HG03460 (cell line): ENCODE results near the gene GATA2.

Experiments used
- ATAC-seq: cut with Tn5 transposase; IDR thresholded peaks from one replicate; pipeline ENCODE4 v1.9.1; 2021; ENCODE audit not compliant: unreplicated experiment

GATA2 gene

DNA sequence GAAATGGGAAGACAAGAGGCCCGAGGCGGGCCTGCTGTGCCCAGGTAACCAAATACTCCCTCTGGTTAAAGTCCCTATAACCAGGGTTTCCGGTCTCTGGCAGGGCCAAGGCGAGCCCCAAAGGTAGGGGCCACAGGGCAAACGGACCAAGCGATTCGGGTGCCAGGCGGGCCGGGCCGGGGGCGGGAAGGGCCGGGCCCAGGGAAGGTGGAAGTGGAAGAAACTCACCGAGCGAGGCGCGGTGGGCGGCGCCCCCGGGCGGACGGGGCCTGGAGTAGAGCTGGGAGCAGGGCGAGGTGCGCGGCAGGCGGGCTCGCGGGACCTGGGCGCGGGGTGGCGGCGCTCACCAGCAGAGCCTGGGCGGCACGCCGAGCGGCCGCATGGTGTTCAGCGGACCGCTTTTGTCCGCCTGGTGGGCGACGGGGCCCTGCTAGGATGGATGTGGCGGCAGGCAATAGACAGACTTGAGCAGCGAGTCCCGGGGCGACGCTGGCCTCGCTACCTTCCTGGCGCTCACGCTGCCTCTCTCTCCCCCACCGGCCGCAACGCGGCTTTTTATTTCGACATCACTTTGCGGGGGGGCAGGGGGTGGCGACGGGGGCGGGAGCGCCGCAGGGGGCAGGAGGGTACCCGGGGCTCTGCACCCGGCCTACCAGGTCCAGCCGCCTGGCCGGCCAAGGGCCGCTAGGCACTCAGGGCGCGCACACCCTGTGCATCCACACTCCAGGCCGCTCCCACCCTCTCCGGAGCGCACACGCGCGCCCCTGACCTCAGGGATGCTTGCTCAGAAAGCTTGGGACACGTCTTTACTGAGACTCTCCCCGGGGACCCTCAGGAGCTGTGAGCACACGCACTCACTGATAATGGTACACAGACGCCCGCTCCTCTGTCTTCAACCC lies at the start of gene GATA2:
Gene GATA2, minus strand, starts transcription at position 531 of the 899 bp plus-strand sequence. CDS start 6,170 bp downstream, outside the sequence.
- no peak for ATAC-seq

DNA sequence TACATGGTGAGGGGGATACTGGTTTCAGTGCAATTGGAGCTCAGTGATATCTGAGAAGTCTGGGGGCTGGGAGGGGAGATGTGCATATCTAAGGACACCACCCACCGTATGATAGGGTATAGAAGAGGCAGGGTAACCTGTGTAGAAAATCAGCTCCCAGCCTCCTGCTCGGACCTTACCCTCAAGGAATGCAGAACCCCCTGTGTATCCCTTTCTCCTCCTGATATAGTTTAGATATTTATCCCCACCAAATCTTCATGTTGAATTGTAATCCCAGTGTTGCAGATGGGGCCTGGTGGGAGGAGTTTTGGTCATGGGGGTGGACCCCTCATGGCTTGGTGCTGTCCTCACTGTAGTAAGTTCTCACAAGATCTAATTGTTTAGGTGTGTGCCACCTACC lies 48.2 kb upstream of the GATA2 start:
- no peak for ATAC-seq

DNA sequence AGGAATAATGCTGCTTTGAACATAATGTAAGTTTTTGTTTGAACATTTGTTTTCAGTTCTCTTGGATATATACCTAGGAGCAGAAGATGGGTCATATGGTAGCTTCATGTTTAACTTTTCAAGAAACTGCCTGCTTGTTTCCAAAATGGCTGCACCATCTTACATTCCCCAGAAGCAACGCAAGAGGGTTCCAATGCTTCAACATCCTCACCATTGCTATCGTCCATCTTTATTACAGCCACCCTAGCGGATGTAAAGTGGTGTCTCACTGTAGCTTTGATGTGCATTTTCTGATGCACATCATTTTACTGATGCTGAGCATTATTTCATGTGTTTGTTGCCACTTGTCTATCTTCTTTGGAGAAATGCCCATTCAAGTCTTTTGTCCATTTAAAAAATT lies 46.4 kb upstream of the GATA2 start:
- no peak for ATAC-seq

DNA sequence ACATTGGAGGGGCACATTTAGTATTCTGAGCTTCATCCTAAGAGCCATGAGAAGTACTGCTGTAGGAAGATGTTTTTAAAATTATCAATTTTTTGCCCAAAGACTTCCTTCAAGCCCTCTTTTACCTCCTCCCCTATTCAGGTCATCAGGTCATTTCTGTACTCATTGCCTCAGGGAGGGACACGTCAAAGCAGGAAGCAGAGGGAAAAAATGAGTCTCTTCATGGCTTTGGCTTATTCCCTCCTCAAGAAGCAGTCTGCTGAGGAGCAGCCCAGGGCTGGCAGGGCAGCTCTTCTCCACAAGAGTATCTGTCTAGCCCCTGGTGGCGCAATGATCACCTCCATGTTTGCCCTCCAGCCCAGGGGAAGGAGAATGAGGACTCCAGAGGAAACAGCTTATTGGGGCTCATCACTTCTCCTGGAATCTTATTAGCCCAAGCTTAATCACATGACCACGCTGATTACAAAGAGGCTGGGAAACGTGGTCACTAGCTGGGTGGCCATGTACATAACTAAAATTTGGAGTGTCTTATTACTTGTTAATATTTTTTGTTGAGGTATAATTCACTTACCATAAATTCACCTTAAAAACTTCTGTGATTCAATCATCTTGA lies 44.2 kb upstream of the GATA2 start:
- no peak for ATAC-seq

DNA sequence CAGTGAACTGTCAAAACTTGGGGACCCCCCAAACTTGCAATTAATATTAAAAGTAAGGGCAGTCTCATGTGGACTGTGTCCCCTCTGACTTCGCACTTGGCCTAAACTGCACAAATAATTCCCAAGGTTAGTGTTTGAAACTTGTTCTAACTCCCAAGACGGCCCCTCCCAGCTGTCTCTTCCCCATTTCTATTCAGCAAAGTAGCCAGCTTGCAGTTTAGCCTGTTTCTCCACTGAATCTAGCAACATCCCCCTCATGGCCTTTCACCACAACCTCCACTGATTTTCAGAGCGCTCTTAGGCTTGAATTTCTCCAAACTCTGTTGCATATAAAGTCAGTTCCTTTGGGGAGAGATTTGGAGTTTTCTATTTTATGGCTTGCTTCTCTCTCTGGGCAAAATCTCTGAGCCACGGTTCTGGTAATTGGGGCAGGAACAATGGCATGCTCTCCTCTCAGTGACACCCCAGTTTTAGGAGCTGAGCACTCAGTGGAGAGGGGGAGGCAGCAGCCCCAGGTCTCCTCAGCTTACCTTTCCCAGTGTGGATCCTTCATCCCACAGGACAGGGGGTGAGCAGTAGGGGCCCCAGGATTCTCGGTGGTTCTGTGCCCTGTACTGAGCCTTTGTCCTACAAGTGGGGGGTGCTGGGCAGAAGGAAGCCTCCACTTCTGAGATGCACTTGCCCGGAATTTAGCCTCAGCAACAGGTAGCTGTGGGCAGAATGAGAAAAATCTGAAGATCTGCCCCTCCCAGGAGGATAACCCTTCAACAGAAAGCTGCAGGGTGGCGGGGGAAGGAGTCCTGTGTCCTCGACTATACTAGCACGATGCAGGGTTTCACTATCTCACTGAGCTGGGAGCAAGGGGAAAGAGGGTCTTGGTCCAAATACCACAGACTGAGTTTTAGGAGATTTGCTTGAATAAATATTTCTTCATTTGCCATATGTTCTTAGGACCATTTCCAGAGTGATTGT lies 39.3 kb upstream of the GATA2 start:
- ATAC-seq, result no peak

DNA sequence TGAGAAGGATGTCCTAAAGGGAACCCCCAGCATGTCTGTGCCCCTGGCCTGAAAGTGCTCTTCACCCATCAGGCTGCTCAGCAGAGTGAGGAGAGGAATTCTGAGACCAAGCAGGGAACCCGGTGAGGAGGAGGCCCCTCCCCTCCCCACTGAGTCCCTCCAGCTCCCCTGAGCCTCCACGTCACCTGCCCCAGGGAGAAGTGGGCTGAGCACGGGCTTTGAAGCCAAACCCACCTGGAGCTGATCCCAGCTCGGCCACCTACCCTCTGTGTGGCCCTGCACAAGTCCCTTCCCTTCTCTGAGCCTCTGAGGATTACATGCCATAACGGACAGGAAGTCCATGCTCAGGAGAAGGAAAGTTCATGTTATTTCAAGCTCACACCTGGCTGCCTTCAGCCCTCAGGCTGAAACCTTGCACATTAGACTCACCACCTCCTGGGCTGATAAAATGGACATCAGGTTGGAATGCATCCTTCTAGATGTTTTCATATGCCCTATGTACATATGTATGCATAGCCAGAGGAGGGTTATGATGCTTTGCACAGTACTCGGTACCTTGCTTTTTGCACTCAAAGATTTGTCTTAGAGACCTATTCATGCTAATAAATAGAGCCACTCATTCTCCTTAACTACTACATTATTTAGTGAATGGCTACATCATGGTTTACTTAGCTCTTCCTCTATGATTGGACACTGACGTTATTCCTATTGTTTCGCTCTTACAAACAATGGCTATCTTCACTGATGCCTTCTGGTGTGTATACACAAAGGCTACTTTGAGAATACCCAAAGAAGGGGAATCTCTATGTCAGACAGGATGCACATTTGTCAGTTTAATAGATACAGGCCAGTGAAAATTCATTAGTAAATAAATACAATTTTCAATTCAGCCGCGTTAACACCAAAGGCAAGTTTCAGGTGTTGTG lies 31.6 kb upstream of the GATA2 start:
- ATAC-seq, result no peak

DNA sequence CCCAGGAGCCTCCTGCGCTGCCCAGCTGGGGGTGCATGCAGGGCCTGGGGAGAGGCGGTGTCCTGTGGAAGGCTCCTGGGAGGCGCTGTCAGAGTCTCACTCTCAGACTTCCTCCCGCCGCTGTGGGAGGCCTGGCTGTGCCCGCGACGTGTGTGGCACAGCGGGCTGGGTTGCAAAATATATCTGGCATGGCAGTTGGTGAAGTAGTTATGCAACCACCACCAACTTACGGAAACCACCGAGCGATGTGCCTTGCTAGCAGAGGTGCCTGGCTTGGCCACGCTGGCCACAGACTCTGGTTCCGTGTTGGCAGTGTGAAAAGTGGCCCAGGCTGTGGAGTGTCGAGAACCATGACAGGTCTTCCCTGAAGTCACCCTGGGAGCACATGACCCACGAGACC lies 30.6 kb upstream of the GATA2 start:
- no peak for ATAC-seq

DNA sequence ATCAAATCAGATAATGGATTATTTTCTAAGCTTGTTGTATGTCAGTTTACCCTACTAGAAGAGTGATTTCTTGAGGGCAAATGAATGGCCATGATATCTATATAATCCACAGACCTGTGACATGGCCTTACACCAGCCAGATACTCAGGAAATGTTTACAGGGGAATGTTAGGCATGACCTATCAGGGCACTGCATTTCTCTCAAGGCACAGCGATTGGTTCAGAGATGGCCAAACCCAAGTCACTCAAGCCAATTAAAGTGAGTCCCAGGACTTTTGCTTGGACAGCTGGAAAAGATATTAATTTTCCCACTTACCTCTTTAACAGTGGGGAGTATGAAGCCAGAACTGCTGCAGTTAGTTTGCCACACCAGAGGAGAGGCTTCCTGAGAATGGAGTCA lies 28.7 kb upstream of the GATA2 start:
- ATAC-seq, result no peak

DNA sequence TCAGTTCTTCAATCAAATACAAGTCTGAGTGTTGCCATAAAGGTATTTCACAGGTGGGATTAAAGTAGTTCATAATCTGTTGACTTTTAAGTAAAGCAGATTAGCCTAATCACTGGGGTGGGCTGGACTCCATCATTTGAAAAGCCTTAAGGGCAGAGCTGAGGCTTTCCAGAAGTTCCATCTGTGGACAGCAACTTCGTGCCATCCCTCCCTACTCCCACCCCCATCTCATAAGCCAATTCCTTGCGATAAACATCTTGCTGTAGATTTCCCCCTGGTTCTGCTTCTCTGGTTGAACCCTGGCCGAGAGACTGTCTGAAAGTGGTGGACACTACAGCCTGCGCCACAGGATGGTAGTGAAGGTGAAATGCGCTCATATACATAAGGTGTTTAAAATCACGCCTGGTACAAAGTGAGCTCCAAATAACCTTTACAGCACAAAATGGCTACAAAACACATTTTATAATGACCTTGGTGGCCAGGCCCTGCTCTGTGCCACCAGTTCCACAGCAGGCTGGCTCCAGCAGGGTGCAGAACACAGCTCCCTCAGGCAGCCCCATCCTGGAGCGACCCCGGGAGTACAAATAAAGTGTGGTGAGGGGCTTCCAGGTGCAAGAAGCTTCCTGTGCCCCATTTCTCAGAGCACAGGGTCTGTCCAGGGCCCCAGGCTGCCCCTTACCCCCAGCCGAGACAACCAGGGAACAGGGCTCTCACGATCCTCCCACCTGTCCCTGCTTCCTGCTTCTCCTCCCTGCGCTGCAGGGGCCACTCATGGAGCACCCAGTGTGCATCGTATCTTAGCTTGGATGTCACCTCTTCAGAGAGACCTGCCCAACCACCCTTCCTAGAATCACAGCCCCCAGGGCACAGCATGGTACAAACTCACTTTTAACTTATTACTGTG lies 25.8 kb upstream of the GATA2 start:
- no peak for ATAC-seq

DNA sequence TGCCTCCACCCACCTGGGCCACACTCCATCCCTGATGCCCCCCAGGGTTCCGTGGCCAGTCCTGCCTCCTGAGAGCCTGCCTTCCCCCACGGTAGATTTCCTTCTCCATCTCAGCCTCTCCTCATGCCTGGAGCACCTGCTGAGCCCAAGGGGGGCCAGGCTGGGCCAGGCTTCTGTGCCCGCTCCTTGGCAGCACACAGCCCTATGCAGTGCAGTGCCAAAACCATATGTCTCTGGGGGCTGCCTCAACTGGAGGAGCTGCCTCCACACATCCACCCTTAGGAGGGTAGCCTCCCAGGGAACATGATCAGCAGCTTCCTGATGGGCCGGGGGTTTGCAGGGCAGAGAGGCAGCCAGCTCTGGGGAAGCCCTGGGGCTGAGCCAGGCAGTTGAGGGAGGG lies 24.6 kb upstream of the GATA2 start:
- ATAC-seq, result no peak

DNA sequence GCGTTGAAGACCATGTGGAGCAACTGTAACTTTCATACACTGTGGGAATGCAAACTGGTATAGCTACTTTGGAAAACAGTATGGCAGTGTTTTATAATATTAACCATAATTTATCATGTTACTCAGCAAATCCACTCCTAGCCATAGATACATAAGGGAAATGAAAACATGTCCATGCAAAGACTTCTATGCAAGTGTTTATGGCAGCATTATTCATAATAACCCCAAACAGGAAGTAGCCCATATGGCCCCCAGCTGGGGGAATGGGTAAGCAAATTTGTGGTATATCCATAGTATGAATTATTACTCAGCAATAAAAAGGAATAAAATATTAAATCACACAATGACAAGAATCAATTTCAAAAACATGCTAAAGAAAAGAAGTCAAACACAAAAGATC lies 23.0 kb upstream of the GATA2 start:
- ATAC-seq, result no peak

DNA sequence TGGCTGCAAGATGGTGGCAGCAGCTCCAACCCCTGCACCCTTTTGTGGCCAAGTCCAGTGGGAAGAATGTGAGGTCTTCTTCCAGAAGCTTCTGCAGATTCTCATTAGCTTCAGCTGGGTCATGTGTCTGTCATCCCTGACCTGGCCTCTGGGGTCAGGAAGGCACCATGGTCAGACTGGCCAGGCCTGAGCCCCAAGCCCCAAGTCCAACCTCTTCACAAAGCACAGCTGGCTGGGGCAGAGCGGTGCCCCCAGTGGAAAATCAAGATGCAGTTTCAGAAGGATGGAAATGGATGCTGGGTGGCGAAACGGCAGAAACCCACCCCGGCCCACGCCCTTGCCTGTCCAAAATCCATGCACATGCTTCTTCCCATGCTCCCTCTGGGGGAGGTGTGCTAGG lies 15.9 kb upstream of the GATA2 start:
- ATAC-seq, result no peak

DNA sequence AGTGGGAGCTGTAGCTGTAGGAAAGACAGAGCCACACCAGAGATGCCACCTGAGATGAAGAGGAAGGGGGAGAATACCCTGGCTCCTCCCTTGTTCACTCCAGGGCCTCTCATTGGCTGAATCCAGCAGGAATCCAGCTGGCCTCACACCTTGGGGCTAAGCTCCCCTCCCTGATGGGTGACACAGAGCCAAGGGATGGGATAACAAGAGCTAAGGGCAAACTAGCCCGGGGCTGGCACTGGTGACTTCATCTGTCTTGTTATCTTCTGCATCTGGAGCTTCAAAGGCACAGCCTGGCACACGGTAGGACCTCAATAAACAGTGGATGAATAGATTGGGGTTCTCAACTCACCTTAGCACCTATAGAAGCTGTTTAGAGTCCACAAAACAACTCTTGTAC lies 13.8 kb upstream of the GATA2 start:
- no peak for ATAC-seq

DNA sequence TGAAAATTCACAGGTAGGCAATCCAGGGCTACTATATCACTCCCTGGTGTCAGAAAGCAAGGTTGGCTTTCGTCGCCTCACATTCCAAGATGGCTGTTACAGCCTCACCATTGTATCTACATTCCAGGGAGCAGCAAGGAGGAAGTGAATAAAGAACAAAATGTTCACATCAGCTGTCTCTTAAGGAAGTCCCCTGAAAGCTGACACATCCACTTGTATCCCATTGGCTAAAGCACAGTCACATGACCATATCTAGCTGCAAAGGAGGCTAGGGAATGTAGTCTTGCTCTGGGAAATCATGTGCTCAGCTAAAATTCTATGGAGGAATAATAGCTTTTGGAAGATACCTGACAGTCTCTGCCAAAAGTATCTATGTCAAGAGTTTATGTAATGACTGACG lies 12.8 kb upstream of the GATA2 start:
- no peak for ATAC-seq

DNA sequence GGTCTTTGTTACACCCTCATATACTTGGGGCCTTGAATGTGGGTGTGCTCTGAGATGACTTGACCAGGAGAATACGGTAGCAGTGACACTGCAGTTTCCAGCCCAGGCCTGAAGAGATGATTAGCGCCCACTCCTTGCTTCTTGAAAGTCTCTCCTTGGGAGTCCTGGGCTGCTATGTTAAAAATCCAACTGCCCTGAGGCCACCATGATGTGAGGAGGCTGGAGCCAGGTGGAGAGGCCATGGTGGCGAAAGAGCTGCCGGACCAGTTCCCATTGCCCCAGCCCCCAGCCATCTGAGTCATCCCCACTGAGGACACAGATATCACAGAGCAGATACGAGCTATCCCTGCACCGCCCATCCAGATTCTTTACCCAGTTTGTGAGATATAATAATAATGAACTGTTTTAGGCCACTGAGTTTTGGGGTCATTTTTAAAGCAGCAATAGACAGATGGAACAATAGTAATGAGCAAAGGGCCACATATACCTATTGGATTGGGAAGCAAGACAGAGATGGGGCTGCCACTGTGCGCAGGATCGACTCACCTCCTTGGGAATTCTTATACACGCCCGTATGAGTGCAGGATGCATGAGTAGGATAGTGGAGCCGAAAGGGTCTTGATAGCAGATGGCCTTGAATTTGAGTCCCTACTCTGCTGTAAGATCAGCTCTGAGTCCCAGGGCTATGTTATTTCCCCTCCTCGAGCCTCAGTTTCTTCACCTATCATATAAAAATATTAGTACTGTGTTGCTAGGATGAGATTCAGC lies 12.1 kb upstream of the GATA2 start:
- no peak for ATAC-seq

DNA sequence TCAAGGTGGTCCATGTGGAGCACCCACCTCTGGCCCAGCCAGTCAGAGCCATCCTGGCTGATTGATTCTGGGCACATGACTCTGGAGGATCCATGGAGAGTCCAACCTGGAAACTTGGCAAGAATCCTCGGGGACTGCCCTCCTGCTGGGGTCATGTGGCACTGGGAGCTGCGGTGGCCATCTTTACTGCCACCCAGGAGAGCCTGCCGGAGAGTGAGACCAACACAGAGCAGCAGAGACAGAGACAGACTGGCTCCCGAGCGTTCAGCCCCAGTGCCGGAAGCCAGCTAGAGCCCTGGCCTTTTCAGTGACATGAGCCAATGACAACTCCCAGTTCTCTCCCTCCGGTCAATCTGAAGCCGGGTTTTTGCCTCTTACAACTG lies 11.5 kb upstream of the GATA2 start:
- no peak for ATAC-seq

DNA sequence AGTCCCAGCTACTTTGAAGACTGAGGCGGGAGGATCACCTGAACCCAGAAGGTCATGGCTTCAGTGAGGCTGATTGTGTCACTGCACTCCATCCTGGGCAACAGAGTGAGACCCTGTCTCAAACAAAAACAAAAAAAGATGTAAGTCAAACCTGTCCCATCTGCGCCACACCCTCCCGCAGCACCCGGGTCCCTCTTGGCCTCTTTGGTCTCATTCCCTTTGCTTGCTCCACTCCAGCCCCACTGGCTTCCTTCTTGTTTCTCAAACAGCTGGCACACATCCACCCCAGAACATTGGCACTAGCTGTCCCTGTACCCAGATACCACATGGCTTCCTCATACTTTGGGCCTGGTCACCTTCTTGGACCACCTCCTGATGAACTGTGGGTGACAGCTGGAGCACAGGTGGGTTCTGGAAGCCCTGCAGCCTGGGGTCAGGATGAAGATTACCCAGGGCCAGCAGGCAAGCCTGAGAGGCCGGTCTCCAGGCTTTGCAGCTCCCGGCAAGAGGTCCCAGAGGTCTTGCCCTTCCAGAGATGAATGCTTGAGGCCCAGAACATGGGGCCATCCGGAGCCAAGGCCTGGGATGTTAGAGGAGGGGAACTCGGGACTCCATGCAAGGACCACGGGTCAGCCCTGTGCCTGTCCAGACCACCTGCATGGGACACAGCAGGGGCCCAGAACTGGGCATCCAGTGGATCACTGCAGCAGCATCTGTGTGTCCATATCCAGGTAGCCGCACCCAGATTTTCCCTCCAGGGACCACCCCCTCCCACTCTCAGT lies 10.9 kb upstream of the GATA2 start:
- no peak for ATAC-seq

DNA sequence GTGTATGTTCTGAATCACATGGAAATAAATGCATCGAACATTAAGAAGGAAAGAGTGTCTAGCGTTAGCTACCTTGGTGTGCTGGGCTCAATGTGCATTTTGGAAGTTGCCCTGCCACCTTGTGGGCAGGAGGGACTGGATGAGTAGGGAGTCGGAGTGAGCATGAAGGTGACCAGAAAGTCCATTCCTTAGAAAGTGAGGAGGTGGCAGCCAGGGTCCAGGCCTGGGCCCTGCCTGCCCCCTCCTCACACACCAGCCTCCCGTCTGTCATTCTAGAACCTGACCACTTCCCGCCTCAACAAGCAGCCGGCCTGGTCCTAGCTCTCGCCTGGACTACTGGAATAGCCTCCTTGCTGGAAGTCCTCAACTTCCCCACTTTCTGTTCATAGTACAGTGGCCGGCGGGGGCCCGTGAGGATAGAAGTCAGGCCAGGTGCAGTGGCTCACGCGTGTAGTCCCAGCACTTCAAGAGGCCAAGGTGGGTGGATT lies 10.2 kb upstream of the GATA2 start:
- no peak for ATAC-seq
